Liver (tissue), 3 donors: Measurements from ENCODE around the gene SLC35E1.

Source experiments
- ATF3 ChIP-seq: IDR thresholded peaks from 2 replicates; pipeline ENCODE4 v1.6.1; 2016; ENCODE audit warnings: antibody characterized with exemption
- CTCF ChIP-seq: fragments of 150-350 bp; IDR thresholded peaks from 2 replicates; pipeline ENCODE4 v1.5.1; 2017; ENCODE audit warnings: improper control_type of control experiment, low read depth, low read length; ENCODE audit not compliant: missing input control
- FOXA1 ChIP-seq: IDR thresholded peaks from 2 replicates; pipeline ENCODE4 v1.6.1; 2016; ENCODE audit warnings: antibody characterized with exemption
- GABPA ChIP-seq, 2 donors: IDR thresholded peaks in 1 of 2; conservative IDR thresholded peaks in 1 of 2; 2 replicates each; pipeline ENCODE4 v1.6.1; 2016; ENCODE audit warnings: antibody characterized with exemption in 2 of 2, mild to moderate bottlenecking in 1 of 2, moderate library complexity in 1 of 2
- RAD21 ChIP-seq, 2 donors: IDR thresholded peaks; 2 replicates each; pipeline ENCODE4 v1.6.1; 2016; ENCODE audit warnings: antibody characterized with exemption in 2 of 2, mild to moderate bottlenecking in 2 of 2
- SP1 ChIP-seq: IDR thresholded peaks from 2 replicates; pipeline ENCODE4 v1.6.1; 2018; ENCODE audit warnings: antibody characterized with exemption, mild to moderate bottlenecking
- TF ChIP-seq, protein P1 (sequence below): IDR thresholded peaks from 2 replicates; pipeline ENCODE4 v1.6.1; 2016; ENCODE audit warnings: antibody characterized with exemption
- TF ChIP-seq, protein P2 (sequence below): IDR thresholded peaks from 2 replicates; pipeline ENCODE4 v1.6.1; 2016; ENCODE audit warnings: antibody characterized with exemption
- donor health status: healthy.
- donor health status: healthy.

GRCh38 chr19:16586477-16586871 lies 14.3 kb upstream of the SLC35E1 start:
- TF ChIP-seq, protein P1, sequence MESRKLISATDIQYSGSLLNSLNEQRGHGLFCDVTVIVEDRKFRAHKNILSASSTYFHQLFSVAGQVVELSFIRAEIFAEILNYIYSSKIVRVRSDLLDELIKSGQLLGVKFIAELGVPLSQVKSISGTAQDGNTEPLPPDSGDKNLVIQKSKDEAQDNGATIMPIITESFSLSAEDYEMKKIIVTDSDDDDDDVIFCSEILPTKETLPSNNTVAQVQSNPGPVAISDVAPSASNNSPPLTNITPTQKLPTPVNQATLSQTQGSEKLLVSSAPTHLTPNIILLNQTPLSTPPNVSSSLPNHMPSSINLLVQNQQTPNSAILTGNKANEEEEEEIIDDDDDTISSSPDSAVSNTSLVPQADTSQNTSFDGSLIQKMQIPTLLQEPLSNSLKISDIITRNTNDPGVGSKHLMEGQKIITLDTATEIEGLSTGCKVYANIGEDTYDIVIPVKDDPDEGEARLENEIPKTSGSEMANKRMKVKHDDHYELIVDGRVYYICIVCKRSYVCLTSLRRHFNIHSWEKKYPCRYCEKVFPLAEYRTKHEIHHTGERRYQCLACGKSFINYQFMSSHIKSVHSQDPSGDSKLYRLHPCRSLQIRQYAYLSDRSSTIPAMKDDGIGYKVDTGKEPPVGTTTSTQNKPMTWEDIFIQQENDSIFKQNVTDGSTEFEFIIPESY: no peak
- no peak for TF ChIP-seq CTCF
- no peak for TF ChIP-seq ATF3
- TF ChIP-seq RAD21 (IDR thresholded peaks at IDR 0.05): no peak
- TF ChIP-seq SP1: no peak
- TF ChIP-seq GABPA (IDR thresholded peaks at IDR 0.05 in 1 of 2, conservative IDR thresholded peaks at IDR 0.05 in 1 of 2): no peak
- TF ChIP-seq FOXA1: no peak
- TF ChIP-seq, protein P2, sequence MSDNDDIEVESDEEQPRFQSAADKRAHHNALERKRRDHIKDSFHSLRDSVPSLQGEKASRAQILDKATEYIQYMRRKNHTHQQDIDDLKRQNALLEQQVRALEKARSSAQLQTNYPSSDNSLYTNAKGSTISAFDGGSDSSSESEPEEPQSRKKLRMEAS: no peak
